ENCODE data around the gene RENBP. TPM values are rescaled to one million over a fixed set of nuclear protein-coding genes. Genes with fewer than 3 reads are reported as not detected.

Gene RENBP
- total RNA-seq, 1 experiment from 2014 or later = 17.9 TPM

- Histone ChIP-seq H3K4me3 (ENCODE audit: insufficient read depth, low read depth, low read length) (no peak overlapping the region), H3K36me3 (replicated peaks; ENCODE audit: control insufficient read depth, insufficient read depth, low read length) (peaks cover 57% of the 10 kb centered on the region), H3K27me3 (ENCODE audit: control insufficient read depth, insufficient read depth, low read length) (no peaks in the 10 kb centered on the region)
- peak; percentile 78 for DNase-seq
These were observed 9.6 kb upstream of the RENBP start for GRCh38 chrX:153953892-153954557.

GRCh38 chrX:153953342-153953830 lies 8.9 kb upstream of the RENBP start:
- peaks cover 51% of the 10 kb centered on the region for H3K36me3 ChIP-seq (replicated peaks; ENCODE audit: control insufficient read depth, insufficient read depth, low read length)
- H3K4me3 ChIP-seq (ENCODE audit: insufficient read depth, low read depth, low read length) = no peak overlapping the region
- H3K27me3 ChIP-seq (ENCODE audit: control insufficient read depth, insufficient read depth, low read length) = no peaks in the 10 kb centered on the region
- DNase-seq = peak; percentile 98

- peaks cover 45% of the 10 kb centered on the region for H3K36me3 ChIP-seq (replicated peaks; ENCODE audit: control insufficient read depth, insufficient read depth, low read length)
- no peak overlapping the region for H3K4me3 ChIP-seq (ENCODE audit: insufficient read depth, low read depth, low read length)
- no peak for DNase-seq
- no peaks in the 10 kb centered on the region for H3K27me3 ChIP-seq (ENCODE audit: control insufficient read depth, insufficient read depth, low read length)
These were observed 8.1 kb upstream of the RENBP start for GRCh38 chrX:153952373-153953026.

- DNase-seq = no peak
- Histone ChIP-seq H3K36me3 (replicated peaks; ENCODE audit: control insufficient read depth, insufficient read depth, low read length) (peaks cover 39% of the 10 kb centered on the region), H3K27me3 (ENCODE audit: control insufficient read depth, insufficient read depth, low read length) (no peaks in the 10 kb centered on the region), H3K4me3 (ENCODE audit: insufficient read depth, low read depth, low read length) (no peak overlapping the region)
These were observed 7.4 kb upstream of the RENBP start for GRCh38 chrX:153951683-153952372.

- Histone ChIP-seq H3K27me3 (ENCODE audit: control insufficient read depth, insufficient read depth, low read length) (no peaks in the 10 kb centered on the region), H3K36me3 (replicated peaks; ENCODE audit: control insufficient read depth, insufficient read depth, low read length) (peaks cover 27% of the 10 kb centered on the region), H3K4me3 (ENCODE audit: insufficient read depth, low read depth, low read length) (no peak overlapping the region)
- no peak for DNase-seq
These were observed 5.7 kb upstream of the RENBP start for GRCh38 chrX:153950127-153950526.

GRCh38 chrX:153948847-153949805 lies 4.7 kb upstream of the RENBP start:
- DNase-seq = peak; percentile 82
- no peak overlapping the region for H3K4me3 ChIP-seq (ENCODE audit: insufficient read depth, low read depth, low read length)
- no peaks in the 10 kb centered on the region for H3K27me3 ChIP-seq (ENCODE audit: control insufficient read depth, insufficient read depth, low read length)
- H3K36me3 ChIP-seq (replicated peaks; ENCODE audit: control insufficient read depth, insufficient read depth, low read length) = peaks cover 23% of the 10 kb centered on the region

- Histone ChIP-seq H3K4me3 (ENCODE audit: insufficient read depth, low read depth, low read length) (no peak overlapping the region), H3K36me3 (replicated peaks; ENCODE audit: control insufficient read depth, insufficient read depth, low read length) (peaks cover 21% of the 10 kb centered on the region), H3K27me3 (ENCODE audit: control insufficient read depth, insufficient read depth, low read length) (no peaks in the 10 kb centered on the region)
- peak; percentile 65 for DNase-seq
These were observed 3.6 kb upstream of the RENBP start for GRCh38 chrX:153948002-153948466.

- no peak overlapping the region for H3K4me3 ChIP-seq (ENCODE audit: insufficient read depth, low read depth, low read length)
- peak; percentile 94 for DNase-seq
- peaks cover 14% of the 10 kb centered on the region for H3K36me3 ChIP-seq (replicated peaks; ENCODE audit: control insufficient read depth, insufficient read depth, low read length)
- no peaks in the 10 kb centered on the region for H3K27me3 ChIP-seq (ENCODE audit: control insufficient read depth, insufficient read depth, low read length)
These were observed 2.7 kb upstream of the RENBP start for GRCh38 chrX:153947009-153947769.

GRCh38 chrX:153945956-153946943 lies 1.8 kb upstream of the RENBP start:
- Histone ChIP-seq H3K36me3 (replicated peaks; ENCODE audit: control insufficient read depth, insufficient read depth, low read length) (peaks cover 12% of the 10 kb centered on the region), H3K27me3 (ENCODE audit: control insufficient read depth, insufficient read depth, low read length) (no peaks in the 10 kb centered on the region)

GRCh38 chrX:153944800-153945150 lies 332 bp upstream of the RENBP start:
- Histone ChIP-seq H3K27me3 (ENCODE audit: control insufficient read depth, insufficient read depth, low read length) (no peaks in the 10 kb centered on the region), H3K36me3 (replicated peaks; ENCODE audit: control insufficient read depth, insufficient read depth, low read length) (peaks cover 4% of the 10 kb centered on the region), H3K4me3 (ENCODE audit: insufficient read depth, low read depth, low read length) (no peak overlapping the region)
- no peak for DNase-seq

More at GRCh38 chrX:153945956-153946943, 1.8 kb upstream of the RENBP start:
- no peak overlapping the region for H3K4me3 ChIP-seq (ENCODE audit: insufficient read depth, low read depth, low read length)
- no peak for DNase-seq

- peak; percentile 86 for DNase-seq
- Histone ChIP-seq H3K27me3 (ENCODE audit: control insufficient read depth, insufficient read depth, low read length) (no peaks in the 10 kb centered on the region), H3K36me3 (replicated peaks; ENCODE audit: control insufficient read depth, insufficient read depth, low read length) (no peaks in the 10 kb centered on the region), H3K4me3 (ENCODE audit: insufficient read depth, low read depth, low read length) (peak overlapping the region; percentile 19)
These were observed 2.8 kb downstream of the RENBP start for GRCh38 chrX:153941336-153942252.

GRCh38 chrX:153939573-153939972 lies 4.9 kb downstream of the RENBP start:
- no peak overlapping the region for H3K4me3 ChIP-seq (ENCODE audit: insufficient read depth, low read depth, low read length)
- DNase-seq = no peak

More at GRCh38 chrX:153939573-153939972, 4.9 kb downstream of the RENBP start:
- H3K36me3 ChIP-seq (replicated peaks; ENCODE audit: control insufficient read depth, insufficient read depth, low read length) = no peaks in the 10 kb centered on the region
- no peaks in the 10 kb centered on the region for H3K27me3 ChIP-seq (ENCODE audit: control insufficient read depth, insufficient read depth, low read length)

Data from H7 (cell line).